GM12878 (cell line): ENCODE data around the gene SFI1. TPM values are rescaled to one million over a fixed set of nuclear protein-coding genes. Genes with fewer than 3 reads are reported as not detected.

Source experiments
- CBX3 ChIP-seq: fragments of 200-600 bp; sonication (generic); IDR thresholded peaks from 2 replicates; pipeline ENCODE4 v1.6.1; 2016; ENCODE audit warnings: low read depth, borderline replicate concordance
- CHD4 ChIP-seq: fragments of 200-600 bp; sonication (generic); IDR thresholded peaks from 2 replicates; pipeline ENCODE4 v1.6.1; 2016; ENCODE audit warnings: mild to moderate bottlenecking
- CUX1 ChIP-seq: IDR thresholded peaks from 2 replicates; pipeline ENCODE4 v1.6.1; 2012; ENCODE audit warnings: improper control_type of control experiment, low read depth, low read length; ENCODE audit not compliant: insufficient replicate concordance
- E2F8 ChIP-seq: fragments of 450-650 bp; IDR thresholded peaks from 2 replicates; pipeline ENCODE4 v1.6.1; 2018; ENCODE audit warnings: mild to moderate bottlenecking, low read depth, moderate library complexity; ENCODE audit not compliant: partially characterized antibody
- EGR1 ChIP-seq, 2 experiments: IDR thresholded peaks; 1 replicate in 1 of 2; 2 replicates in 1 of 2; pipeline ENCODE4 v1.6.1; 2011 to 2012; ENCODE audit warnings: low read depth in 2 of 2, low read length in 2 of 2, borderline replicate concordance in 1 of 2, mild to moderate bottlenecking in 1 of 2, moderate library complexity in 1 of 2
- ESRRA ChIP-seq: IDR thresholded peaks from 2 replicates; pipeline ENCODE4 v1.6.1; 2012; ENCODE audit warnings: mild to moderate bottlenecking, low read length, improper control_type of control experiment
- FOXM1 ChIP-seq: IDR thresholded peaks from 2 replicates; pipeline ENCODE4 v1.6.1; 2012; ENCODE audit warnings: low read depth, mild to moderate bottlenecking, inconsistent platforms, low read length, moderate library complexity
- HDAC6 ChIP-seq: fragments of 200-600 bp; sonication (generic); IDR thresholded peaks from one replicate; pipeline ENCODE4 v1.8.0; 2017; ENCODE audit warnings: antibody characterized with exemption; ENCODE audit not compliant: unreplicated experiment
- KDM1A ChIP-seq: fragments of 200-600 bp; sonication (generic); IDR thresholded peaks from 2 replicates; pipeline ENCODE4 v1.6.1; 2016; ENCODE audit warnings: borderline replicate concordance
- LARP7 ChIP-seq: fragments of 450-650 bp; IDR thresholded peaks from 2 replicates; pipeline ENCODE4 v1.6.1; 2017; ENCODE audit warnings: mild to moderate bottlenecking
- MEF2A ChIP-seq: IDR thresholded peaks from 2 replicates; pipeline ENCODE4 v1.6.1; 2011; ENCODE audit warnings: low read depth, mild to moderate bottlenecking, low read length, moderate library complexity; ENCODE audit not compliant: insufficient read depth
- MYC ChIP-seq: IDR thresholded peaks from 2 replicates; pipeline ENCODE4 v1.6.1; 2011; ENCODE audit warnings: mild to moderate bottlenecking, low read length, moderate library complexity, inconsistent platforms; ENCODE audit not compliant: insufficient read depth, insufficient replicate concordance, insufficient read length, severe bottlenecking
- NFIC ChIP-seq: IDR thresholded peaks from 2 replicates; pipeline ENCODE4 v1.6.1; 2012; ENCODE audit warnings: low read depth, mild to moderate bottlenecking, inconsistent platforms, low read length, moderate library complexity
- NFYA ChIP-seq: IDR thresholded peaks from 2 replicates; pipeline ENCODE4 v1.6.1; 2011; ENCODE audit warnings: low read depth, mild to moderate bottlenecking, low read length, improper control_type of control experiment, borderline replicate concordance
- NRF1 ChIP-seq: conservative IDR thresholded peaks from 2 replicates; pipeline ENCODE4 v1.6.1; 2011; ENCODE audit warnings: mild to moderate bottlenecking, low read depth, low read length, improper control_type of control experiment
- SP1 ChIP-seq: IDR thresholded peaks from one replicate; pipeline ENCODE4 v1.6.1; 2011; ENCODE audit warnings: low read depth, low read length
- SREBF1 ChIP-seq: IDR thresholded peaks from 2 replicates; pipeline ENCODE4 v1.6.1; 2012; ENCODE audit warnings: mild to moderate bottlenecking, low read length
- YBX1 ChIP-seq: fragments of 450-650 bp; IDR thresholded peaks from 2 replicates; pipeline ENCODE4 v1.6.1; 2016; ENCODE audit warnings: antibody characterized with exemption
- polyA plus RNA-seq, 11 experiments: library from polyadenylated mRNA; depleted of rRNA in 4 of 11; unstranded in 6 of 11; stranded (reverse) in 5 of 11; fragments of >200 nt; fragmentation: Nextera tagmentation in 4 of 11; fragmentation: Illumina TruSeq in 1 of 11; extraction: Ambion mirVana in 4 of 11; extraction: Trizol in 1 of 11; gene quantifications; 1 replicate in 1 of 11; 2 replicates in 10 of 11; pipeline versions ENCODE4 v1.2.1 to v1.2.3, GENCODE V29; 2011 to 2016; ENCODE audit warnings: inconsistent platforms in 2 of 11, missing spikeins in 2 of 11, low read depth in 1 of 11
- total RNA-seq, 4 experiments: library from RNA; depleted of rRNA in 3 of 4; stranded (reverse); fragments of >200 nt in 3 of 4; fragmentation: Illumina TruSeq in 1 of 4; extraction: Trizol in 1 of 4; gene quantifications; 2 replicates each; pipeline versions ENCODE4 v1.2.1 to v1.2.3, GENCODE V29; 2013 to 2021
- TF ChIP-seq, protein P1 (sequence below): fragments of 450-650 bp; IDR thresholded peaks from 2 replicates; pipeline ENCODE4 v1.6.1; 2017; ENCODE audit warnings: borderline replicate concordance

SFI1 gene
- total and polyA plus RNA-seq, 10 of the 15 experiments (the other 5 are each of a cell fraction or from before 2014, with no cell fraction given) = 6.3 to 70.1 (median 30.4) TPM

DNA sequence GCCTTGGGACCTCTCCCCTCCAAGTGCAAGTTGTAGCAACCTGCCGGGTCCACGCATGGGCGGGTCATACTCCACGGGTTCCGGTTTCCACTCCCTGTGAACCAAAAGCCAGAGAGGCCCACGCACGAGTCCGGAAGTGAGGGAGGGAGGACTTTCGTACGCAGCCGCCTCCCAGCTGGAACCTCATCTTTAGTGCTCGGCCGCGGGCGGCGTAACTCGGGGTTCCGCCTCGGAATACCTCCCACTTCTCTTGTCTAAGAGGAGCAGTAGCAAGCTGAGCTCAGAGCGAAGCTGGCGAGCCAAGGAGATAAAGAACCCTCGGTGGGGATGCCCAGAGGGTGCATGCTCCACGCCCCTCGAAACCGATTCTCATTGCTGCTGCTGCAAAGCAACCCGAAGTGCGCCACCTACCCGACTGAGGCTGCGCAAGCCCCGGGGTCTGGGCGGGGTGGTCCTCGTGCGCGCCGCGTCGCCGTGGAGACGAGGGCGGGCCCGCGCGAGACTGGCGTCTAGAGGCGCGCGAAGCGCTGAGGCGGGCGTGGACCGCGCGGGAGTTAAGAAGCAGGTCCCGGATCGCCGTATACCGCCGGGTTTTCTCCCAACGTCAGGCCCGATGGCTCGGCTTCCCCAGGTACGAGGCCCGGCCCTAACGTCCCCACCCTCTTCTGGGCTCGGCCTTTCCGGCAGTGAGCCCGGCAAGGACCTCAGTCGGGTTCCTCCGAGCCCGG is at the start of gene SFI1 (continued):
- TF ChIP-seq NRF1 = peak; percentile 85
- TF ChIP-seq CBX3 = no peak
- TF ChIP-seq, protein P1, sequence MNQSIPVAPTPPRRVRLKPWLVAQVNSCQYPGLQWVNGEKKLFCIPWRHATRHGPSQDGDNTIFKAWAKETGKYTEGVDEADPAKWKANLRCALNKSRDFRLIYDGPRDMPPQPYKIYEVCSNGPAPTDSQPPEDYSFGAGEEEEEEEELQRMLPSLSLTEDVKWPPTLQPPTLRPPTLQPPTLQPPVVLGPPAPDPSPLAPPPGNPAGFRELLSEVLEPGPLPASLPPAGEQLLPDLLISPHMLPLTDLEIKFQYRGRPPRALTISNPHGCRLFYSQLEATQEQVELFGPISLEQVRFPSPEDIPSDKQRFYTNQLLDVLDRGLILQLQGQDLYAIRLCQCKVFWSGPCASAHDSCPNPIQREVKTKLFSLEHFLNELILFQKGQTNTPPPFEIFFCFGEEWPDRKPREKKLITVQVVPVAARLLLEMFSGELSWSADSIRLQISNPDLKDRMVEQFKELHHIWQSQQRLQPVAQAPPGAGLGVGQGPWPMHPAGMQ = no peak
- no peak for TF ChIP-seq HDAC6
- peak; percentile 36; the same call in 1 of the 2 replicates for TF ChIP-seq FOXM1
- no peak for TF ChIP-seq CUX1
- no peak for TF ChIP-seq KDM1A
- no peak for TF ChIP-seq E2F8
- TF ChIP-seq YBX1 = no peak
- no peak for TF ChIP-seq MYC
- TF ChIP-seq NFIC = peak; percentile 25; the same call in 1 of the 2 replicates
- TF ChIP-seq SREBF1 = no peak
- TF ChIP-seq LARP7 = peak; percentile 57; the same call in 1 of the 2 replicates
- no peak for TF ChIP-seq ESRRA
- TF ChIP-seq SP1 = no peak
- no peak for TF ChIP-seq MEF2A
- no peak for TF ChIP-seq CHD4
- TF ChIP-seq EGR1 (IDR thresholded peaks at IDR 0.05; ENCODE audit: borderline replicate concordance in 1 of 2, low read depth in 2 of 2, low read length in 2 of 2) = peak in 1 of 2 experiments; percentile 71; a peak in 1 of 3 replicates
- TF ChIP-seq NFYA = no peak
